ENCODE measurements around the gene CHMP4A. TPM values are rescaled to one million over a fixed set of nuclear protein-coding genes. Genes with fewer than 3 reads are reported as not detected.

CHMP4A gene
- total and polyA plus RNA-seq, 2 donors (not counting 1 experiment from before 2014, with no cell fraction given) = 91.2 to 103 TPM

- Histone ChIP-seq H3K27me3 (replicated peaks in 1 of 4; ENCODE audit: control extremely low read depth in 1 of 4, control insufficient read depth in 3 of 4, insufficient read depth in 4 of 4, low read length in 3 of 4) (no peaks in the 10 kb centered on the region), H3K9ac (ENCODE audit: low read length) (no peak overlapping the region), H4K20me1 (ENCODE audit: control insufficient read depth, insufficient read depth, low read length, poor library complexity, severe bottlenecking) (peaks cover 7% of the 10 kb centered on the region), H2AFZ (ENCODE audit: insufficient read depth, low read depth, low read length, poor library complexity, severe bottlenecking) (no peak overlapping the region), H3K4me2 (replicated peaks; ENCODE audit: low read depth, low read length, poor library complexity, severe bottlenecking) (no peak overlapping the region), H3K36me3 (replicated peaks in 1 of 2; ENCODE audit: control extremely low read depth in 1 of 2, control insufficient read depth in 1 of 2, extremely low read depth in 1 of 2, insufficient read depth in 2 of 2, low read length in 1 of 2) (peaks cover 2 to 57% of the 10 kb centered on the region in 2 experiments), H3K27ac (ENCODE audit: low read length in 2 of 2) (peak overlapping the region in 1 of 2 donors; percentile 25), H3K9me3 (ENCODE audit: control extremely low read depth in 1 of 3, control insufficient read depth in 2 of 3, insufficient read depth in 1 of 3, low read length in 2 of 3) (no peaks in the 10 kb centered on the region), H3K4me3 (ENCODE audit: control extremely low read depth in 1 of 5, extremely low read depth in 1 of 5, insufficient read depth in 1 of 5, low read depth in 2 of 5, low read length in 4 of 5) (no peak overlapping the region), H3K4me1 (ENCODE audit: control insufficient read depth in 2 of 2, insufficient read depth in 2 of 2, low read length in 2 of 2) (peaks cover 41 to 45% of the 10 kb centered on the region in 2 donors), H3K79me2 (ENCODE audit: control insufficient read depth, insufficient read depth, low read length) (peaks cover 73% of the 10 kb centered on the region)
- WGBS (ENCODE audit: insufficient coverage) = 95% methylated on average over 6 of the region's 6 CpGs
- H3K4me3 Mint-ChIP-seq = peak overlapping the region; percentile 93
- DNase-seq (no peak), ATAC-seq (ENCODE audit: low read depth) (no peak)
- intact Hi-C loops (cut with micrococcal nuclease) = loop anchor here (10.0 kb wide), 1 partner anchor 657 kb away; the partner anchor contains the start of genes THTPA and ZFHX2
- CTCF ChIA-PET = interaction anchor here (0.8 to 4.1 kb wide), 2 partner anchors 15 to 96 kb away, joined by 3 to 19 read pairs; partner anchors contain the start of gene CIDEB
- TF ChIP-seq CTCF (IDR thresholded peaks at IDR 0.05) (no peak), EZH2 (IDR thresholded peaks at IDR 0.05; ENCODE audit: borderline replicate concordance, insufficient read depth, low read depth, low read length, poor library complexity, severe bottlenecking) (no peak)
- H3K4me1 Mint-ChIP-seq = peaks cover 54% of the 10 kb centered on the region
- H3K9me3 Mint-ChIP-seq (ENCODE audit: insufficient read depth) = no peaks in the 10 kb centered on the region
- POLR2A ChIA-PET = interaction anchor here (1.0 to 5.3 kb wide), 2 partner anchors 16 to 64 kb away, joined by 3 to 64 read pairs; partner anchors contain the start of genes PSME2, RNF31 and TM9SF1
- no peaks in the 10 kb centered on the region for H3K27me3 Mint-ChIP-seq
- peak overlapping the region; percentile 98 for H3K27ac Mint-ChIP-seq
Measured at GRCh38 chr14:24211311-24211710, 2.0 kb downstream of the CHMP4A start.

- ATAC-seq (ENCODE audit: low read depth) (no peak), DNase-seq (no peak)
- WGBS (ENCODE audit: insufficient coverage) = 96% methylated on average over 2 of the region's 2 CpGs
- TF ChIP-seq CTCF (IDR thresholded peaks at IDR 0.05) (no peak), EZH2 (IDR thresholded peaks at IDR 0.05; ENCODE audit: borderline replicate concordance, insufficient read depth, low read depth, low read length, poor library complexity, severe bottlenecking) (no peak)
- peaks cover 80% of the 10 kb centered on the region for H3K79me2 ChIP-seq (ENCODE audit: control insufficient read depth, insufficient read depth, low read length)
- ChIA-PET CTCF (interaction anchor here (1.7 to 2.5 kb wide), 2 partner anchors 12 to 35 kb away, joined by 4 to 9 read pairs; partner anchors contain the start of genes TINF2 and TM9SF1), POLR2A (interaction anchor here (1.3 to 1.5 kb wide), 2 partner anchors 11 to 46 kb away, joined by 3 read pairs; partner anchors contain the start of gene IRF9)
- H3K4me1 ChIP-seq (ENCODE audit: control insufficient read depth in 2 of 2, insufficient read depth in 2 of 2, low read length in 2 of 2) = peaks cover 21% of the 10 kb centered on the region in 2 donors
- H3K36me3 ChIP-seq (replicated peaks in 1 of 2; ENCODE audit: control extremely low read depth in 1 of 2, control insufficient read depth in 1 of 2, extremely low read depth in 1 of 2, insufficient read depth in 2 of 2, low read length in 1 of 2) = peaks cover 4 to 68% of the 10 kb centered on the region in 2 experiments
- no peaks in the 10 kb centered on the region for H3K9me3 Mint-ChIP-seq (ENCODE audit: insufficient read depth)
- intact Hi-C loops (cut with micrococcal nuclease) = no loop called here
- no peak overlapping the region for H3K4me2 ChIP-seq (replicated peaks; ENCODE audit: low read depth, low read length, poor library complexity, severe bottlenecking)
- no peak overlapping the region for H3K9ac ChIP-seq (ENCODE audit: low read length)
- no peak overlapping the region for H3K4me3 ChIP-seq (ENCODE audit: control extremely low read depth in 1 of 5, extremely low read depth in 1 of 5, insufficient read depth in 1 of 5, low read depth in 2 of 5, low read length in 4 of 5)
- H3K27ac ChIP-seq (ENCODE audit: low read length in 2 of 2) = peak overlapping the region in 1 of 2 donors; percentile 20
- H3K9me3 ChIP-seq (ENCODE audit: control extremely low read depth in 1 of 3, control insufficient read depth in 2 of 3, insufficient read depth in 1 of 3, low read length in 2 of 3) = no peaks in the 10 kb centered on the region
- H3K4me1 Mint-ChIP-seq = peaks cover 30% of the 10 kb centered on the region
- no peak overlapping the region for H2AFZ ChIP-seq (ENCODE audit: insufficient read depth, low read depth, low read length, poor library complexity, severe bottlenecking)
- H3K27me3 Mint-ChIP-seq = no peaks in the 10 kb centered on the region
- peaks cover 16% of the 10 kb centered on the region for H4K20me1 ChIP-seq (ENCODE audit: control insufficient read depth, insufficient read depth, low read length, poor library complexity, severe bottlenecking)
- H3K27ac Mint-ChIP-seq = peak overlapping the region; percentile 82
- H3K4me3 Mint-ChIP-seq = no peak overlapping the region
- H3K27me3 ChIP-seq (replicated peaks in 1 of 4; ENCODE audit: control extremely low read depth in 1 of 4, control insufficient read depth in 3 of 4, insufficient read depth in 4 of 4, low read length in 3 of 4) = no peaks in the 10 kb centered on the region
Measured at GRCh38 chr14:24207625-24208024, 5.7 kb downstream of the CHMP4A start.

All from B cell (primary cell).